OCI-LY1 (cell line): ENCODE data around the gene PRKCH.
A peak's percentile ranks its signal among the peaks of the same experiment; 100 is the strongest.

Experiments used
- H2AFZ ChIP-seq: fragments of 200-600 bp; sonication (generic), shearing (Covaris generic); 2 replicates; pipeline ENCODE4 v1.6.0; 2014; ENCODE audit warnings: antibody characterized with exemption, mild to moderate bottlenecking, low read length
- H3F3A ChIP-seq: fragments of 200-600 bp; sonication (generic), shearing (Covaris generic); 2 replicates; pipeline ENCODE4 v1.6.0; 2014; ENCODE audit warnings: mild to moderate bottlenecking, antibody characterized with exemption, low read length, moderate library complexity; ENCODE audit not compliant: insufficient read depth
- H3K27ac ChIP-seq: fragments of 200-600 bp; sonication (generic); 2 replicates; pipeline ENCODE4 v1.5.1; 2014; ENCODE audit warnings: low read length, mixed run types, mild to moderate bottlenecking, low read depth; ENCODE audit not compliant: poor library complexity, severe bottlenecking
- H3K27me3 ChIP-seq: fragments of 200-600 bp; sonication (generic); 2 replicates; pipeline ENCODE4 v1.6.0; 2014; ENCODE audit warnings: antibody characterized with exemption, mild to moderate bottlenecking, low read length, moderate library complexity; ENCODE audit not compliant: insufficient read depth
- H3K36me3 ChIP-seq: fragments of 200-600 bp; sonication (generic); 2 replicates; pipeline ENCODE4 v1.6.1; 2014; ENCODE audit warnings: mild to moderate bottlenecking, antibody characterized with exemption, low read length, moderate library complexity, mixed read lengths; ENCODE audit not compliant: insufficient read depth
- H3K4me1 ChIP-seq: fragments of 200-600 bp; sonication (generic); 2 replicates; pipeline ENCODE4 v1.5.1; 2014; ENCODE audit warnings: mild to moderate bottlenecking, low read length, moderate library complexity; ENCODE audit not compliant: insufficient read depth, severe bottlenecking
- H3K4me2 ChIP-seq: fragments of 200-600 bp; sonication (generic), shearing (Covaris generic); 2 replicates; pipeline ENCODE4 v1.6.1; 2014; ENCODE audit warnings: low read length
- H3K4me3 ChIP-seq: fragments of 200-600 bp; sonication (generic); 2 replicates; pipeline ENCODE4 v1.5.1; 2014; ENCODE audit warnings: low read length, low read depth, mild to moderate bottlenecking, mixed read lengths; ENCODE audit not compliant: poor library complexity, severe bottlenecking
- H3K79me2 ChIP-seq: fragments of 200-600 bp; shearing (Covaris generic); 2 replicates; pipeline ENCODE4 v1.6.1; 2016; ENCODE audit warnings: mixed run types, low read length, mixed read lengths; ENCODE audit not compliant: insufficient read depth
- H3K9ac ChIP-seq: fragments of 200-600 bp; sonication (generic), shearing (Covaris generic); 2 replicates; pipeline ENCODE4 v1.6.1; 2014; ENCODE audit warnings: mild to moderate bottlenecking, low read length, mixed read lengths
- H3K9me2 ChIP-seq: fragments of 200-600 bp; sonication (generic), shearing (Covaris generic); 2 replicates; pipeline ENCODE4 v1.6.1; 2014; ENCODE audit warnings: low read depth, mild to moderate bottlenecking, low read length, mixed read lengths
- H3K9me3 ChIP-seq: fragments of 200-600 bp; shearing (Covaris generic); 2 replicates; pipeline ENCODE4 v1.6.1; 2014; ENCODE audit warnings: low read length, mixed read lengths
- H4K20me1 ChIP-seq: fragments of 200-600 bp; sonication (generic), shearing (Covaris generic); 2 replicates; pipeline ENCODE4 v1.6.0; 2016; ENCODE audit warnings: mild to moderate bottlenecking, low read length; ENCODE audit not compliant: insufficient read depth
- CTCF ChIP-seq: fragments of 200-600 bp; sonication (generic), shearing (Covaris generic); IDR thresholded peaks from 2 replicates; pipeline ENCODE4 v1.5.1; 2017; ENCODE audit warnings: mild to moderate bottlenecking, antibody characterized with exemption, low read length, moderate library complexity, mixed read lengths
- EZH2 ChIP-seq: fragments of 200-600 bp; sonication (generic), shearing (Covaris generic); IDR thresholded peaks from 2 replicates; pipeline ENCODE4 v1.8.0; 2017; ENCODE audit warnings: borderline replicate concordance, mixed run types, mild to moderate bottlenecking, antibody characterized with exemption, low read length, moderate library complexity, mixed read lengths

Gene PRKCH

GRCh38 chr14:61551384-61551783 is 230.0 kb downstream of the PRKCH start:
- Histone ChIP-seq H3K9me3 (no peaks in the 10 kb centered on the region), H3K9me2 (no peaks in the 10 kb centered on the region), H3K36me3 (no peaks in the 10 kb centered on the region), H3K4me2 (no peak overlapping the region), H2AFZ (no peak overlapping the region), H3K4me1 (peaks cover 46% of the 10 kb centered on the region), H3F3A (no peaks in the 10 kb centered on the region), H3K27ac (peak overlapping the region; percentile 83), H3K79me2 (no peaks in the 10 kb centered on the region), H3K9ac (no peak overlapping the region), H3K27me3 (no peaks in the 10 kb centered on the region), H4K20me1 (no peaks in the 10 kb centered on the region), H3K4me3 (no peak overlapping the region)
- no peak for TF ChIP-seq EZH2
- no peak for TF ChIP-seq CTCF

GRCh38 chr14:61552241-61552640 is 230.9 kb downstream of the PRKCH start:
- H3K9ac ChIP-seq: no peak overlapping the region
- no peaks in the 10 kb centered on the region for H3K36me3 ChIP-seq
- no peaks in the 10 kb centered on the region for H4K20me1 ChIP-seq
- H3K4me3 ChIP-seq: no peak overlapping the region
- TF ChIP-seq EZH2 (no peak), CTCF (no peak)
- peaks cover 38% of the 10 kb centered on the region for H3K4me1 ChIP-seq
- H3K27me3 ChIP-seq: no peaks in the 10 kb centered on the region
- peak overlapping the region; percentile 83 for H3K27ac ChIP-seq
- no peaks in the 10 kb centered on the region for H3F3A ChIP-seq
- no peaks in the 10 kb centered on the region for H3K9me3 ChIP-seq
- no peaks in the 10 kb centered on the region for H3K79me2 ChIP-seq
- H3K9me2 ChIP-seq: no peaks in the 10 kb centered on the region
- H2AFZ ChIP-seq: no peak overlapping the region
- no peak overlapping the region for H3K4me2 ChIP-seq

- no peaks in the 10 kb centered on the region for H3K79me2 ChIP-seq
- H3K9me2 ChIP-seq: no peaks in the 10 kb centered on the region
- no peaks in the 10 kb centered on the region for H3K36me3 ChIP-seq
- H4K20me1 ChIP-seq: no peaks in the 10 kb centered on the region
- no peak overlapping the region for H3K4me3 ChIP-seq
- H3K9ac ChIP-seq: no peak overlapping the region
- H3K27ac ChIP-seq: peak overlapping the region; percentile 83
- H3K4me1 ChIP-seq: peaks cover 47% of the 10 kb centered on the region
- no peaks in the 10 kb centered on the region for H3F3A ChIP-seq
- TF ChIP-seq CTCF (no peak), EZH2 (no peak)
- H3K4me2 ChIP-seq: peak overlapping the region; percentile 48; the same call in 1 of the 2 replicates
- H3K9me3 ChIP-seq: no peaks in the 10 kb centered on the region
- no peak overlapping the region for H2AFZ ChIP-seq
- H3K27me3 ChIP-seq: no peaks in the 10 kb centered on the region
Observed at GRCh38 chr14:61553730-61554641, 232.6 kb downstream of the PRKCH start.
